K562 (cell line): ENCODE results near the gene ILK. TPM values are rescaled to one million over a fixed set of nuclear protein-coding genes. Genes with fewer than 3 reads are reported as not detected.

ENCODE experiments used
- ATAC-seq: fragments of 200-7000 bp; cut with Tn5 transposase; 3 replicates; pipeline ENCODE4 v1.9.1; 2020; ENCODE audit warnings: moderate library complexity
- BruUV-seq: library from RNA; stranded (reverse); fragments of 400-500 nt; replicated peaks from 2 replicates; lab custom pipeline; 2021; lab: Mats Ljungman, UMichigan
- CTCF ChIA-PET: fragments of 300-600 bp; formaldehyde crosslinking; extraction: SDS; loops from one replicate; lab custom pipeline; 2021; ENCODE audit warnings: low intra/inter-chr PET ratio; lab: Yijun Ruan, JAX
- POLR2A ChIA-PET: fragments of 300-600, 350-650 bp; sonication (Branson Sonifier 250); formaldehyde crosslinking; extraction: SDS; loops from one replicate; lab custom pipeline; 2021; ENCODE audit warnings: antibody characterized with exemption, inconsistent platforms; lab: Yijun Ruan, JAX
- DNase-seq, 4 experiments: peaks; one replicate each; pipeline versions ENCODE4 v3.0.0 to v3.0.0-alpha.2; 2011 to 2018; ENCODE audit warnings: low spot score in 3 of 4, mixed read lengths in 3 of 4; ENCODE audit errors: extremely low read depth in 1 of 4
- FAIRE-seq: peaks from 2 replicates; lab custom pipeline; 2011; peaks lifted over from hg19 to GRCh38; lab: Jason Lieb, UNC
- H2AFZ ChIP-seq: 2 replicates; pipeline ENCODE4 v1.6.0; 2011; ENCODE audit warnings: low read depth, low read length, control low read depth, inconsistent platforms
- H3K27ac ChIP-seq: fragments of 200-600 bp; 3 replicates; pipeline ENCODE4 v1.8.0; 2011; ENCODE audit warnings: low read depth, mild to moderate bottlenecking, control low read depth, inconsistent platforms, low read length, moderate library complexity, mixed read lengths; ENCODE audit errors: extremely low read depth
- H3K27me3 ChIP-seq, 2 experiments: fragments of 300-600 bp in 1 of 2; 2 replicates in 1 of 2; 3 replicates in 1 of 2; pipeline versions ENCODE4 v1.6.0 to v1.8.0; 2011; ENCODE audit warnings: inconsistent platforms in 2 of 2, low read length in 2 of 2, mild to moderate bottlenecking in 1 of 2, mixed read lengths in 1 of 2, moderate library complexity in 1 of 2; ENCODE audit not compliant: control insufficient read depth in 2 of 2, insufficient read depth in 2 of 2
- H3K36me3 ChIP-seq: fragments of 300-600 bp; 3 replicates; pipeline ENCODE4 v1.8.0; 2011; ENCODE audit warnings: mild to moderate bottlenecking, low read length, inconsistent platforms; ENCODE audit not compliant: control insufficient read depth, insufficient read depth
- H3K4me1 ChIP-seq, 2 experiments: fragments of 200-600 bp in 1 of 2; replicated peaks in 1 of 2; 2 replicates in 1 of 2; 3 replicates in 1 of 2; pipeline versions ENCODE4 v1.5.1 to v1.8.0; 2011; ENCODE audit warnings: inconsistent platforms in 2 of 2, low read length in 2 of 2, mild to moderate bottlenecking in 1 of 2, mixed read lengths in 1 of 2, moderate library complexity in 1 of 2; ENCODE audit not compliant: control insufficient read depth in 2 of 2, insufficient read depth in 2 of 2
- H3K4me2 ChIP-seq: 2 replicates; pipeline ENCODE4 v1.6.1; 2011; ENCODE audit warnings: low read length, control low read depth, inconsistent platforms, mixed read lengths; ENCODE audit not compliant: insufficient read depth
- H3K4me3 ChIP-seq: fragments of 200-600 bp; sonication (generic), shearing (Covaris generic); 2 replicates; pipeline ENCODE4 v1.5.1; 2016; ENCODE audit warnings: control low read depth, inconsistent platforms
- H3K79me2 ChIP-seq: fragments of 200-600 bp; 3 replicates; pipeline ENCODE4 v1.8.0; 2011; ENCODE audit warnings: low read length, inconsistent platforms; ENCODE audit not compliant: control insufficient read depth, insufficient read depth
- H3K9ac ChIP-seq, 2 experiments: 2 replicates each; pipeline versions ENCODE4 v1.6.0 to v1.6.1; 2011; ENCODE audit warnings: low read depth in 2 of 2, low read length in 2 of 2, control low read depth in 1 of 2, inconsistent platforms in 1 of 2, mild to moderate bottlenecking in 1 of 2, mixed read lengths in 1 of 2; ENCODE audit not compliant: insufficient read depth in 1 of 2
- H3K9me1 ChIP-seq: one replicate; pipeline ENCODE4 v1.6.0; 2011; ENCODE audit warnings: inconsistent platforms, mild to moderate bottlenecking, low read length, moderate library complexity; ENCODE audit not compliant: control insufficient read depth, insufficient read depth
- H3K9me3 ChIP-seq: replicated peaks from 2 replicates; pipeline ENCODE4 v1.5.1; 2011; ENCODE audit warnings: low read depth, low read length, inconsistent platforms; ENCODE audit not compliant: control insufficient read depth, insufficient read depth
- H4K20me1 ChIP-seq: replicated peaks from 2 replicates; pipeline ENCODE4 v1.6.1; 2011; ENCODE audit warnings: low read length, inconsistent platforms, mixed read lengths; ENCODE audit not compliant: control insufficient read depth, insufficient read depth
- ARID3A ChIP-seq: IDR thresholded peaks from 2 replicates; pipeline ENCODE4 v1.6.1; 2012; ENCODE audit warnings: low read depth, low read length, improper control_type of control experiment, borderline replicate concordance
- BRCA1 ChIP-seq, 2 experiments: fragments of 450-650 bp in 1 of 2; sonication (generic) in 1 of 2; formaldehyde crosslinking in 1 of 2; IDR thresholded peaks; 2 replicates each; pipeline versions ENCODE4 v1.5.0 to v1.6.1; 2017 to 2020; ENCODE audit warnings: mild to moderate bottlenecking in 1 of 2, missing genetic modification reagents in 1 of 2
- BRD9 ChIP-seq: fragments of 450-650 bp; IDR thresholded peaks from 2 replicates; pipeline ENCODE4 v1.6.1; 2018; ENCODE audit warnings: low read depth; ENCODE audit not compliant: partially characterized antibody
- CBX3 ChIP-seq, 2 experiments: IDR thresholded peaks; 1 replicate in 1 of 2; 2 replicates in 1 of 2; pipeline ENCODE4 v1.6.1; 2012; ENCODE audit warnings: inconsistent platforms in 2 of 2, low read length in 2 of 2, borderline replicate concordance in 1 of 2, control low read depth in 1 of 2
- CBX5 ChIP-seq: IDR thresholded peaks from 2 replicates; pipeline ENCODE4 v1.6.1; 2014; ENCODE audit warnings: low read depth, borderline replicate concordance
- MEIS2 ChIP-seq: fragments of 450-650 bp; IDR thresholded peaks from 2 replicates; pipeline ENCODE4 v1.6.1; 2014; ENCODE audit warnings: mild to moderate bottlenecking; ENCODE audit not compliant: partially characterized antibody
- PBX2 ChIP-seq, 2 experiments: IDR thresholded peaks in 1 of 2; conservative IDR thresholded peaks in 1 of 2; 2 replicates each; pipeline ENCODE4 v1.6.1; 2016; ENCODE audit warnings: low read depth in 2 of 2, mild to moderate bottlenecking in 1 of 2, missing compliant biosample characterization in 1 of 2, missing genetic modification characterization in 1 of 2, moderate library complexity in 1 of 2
- PCBP1 ChIP-seq: fragments of 200-400 bp; formaldehyde crosslinking; IDR thresholded peaks from 2 replicates; pipeline ENCODE4 v1.6.1; 2018; ENCODE audit warnings: mild to moderate bottlenecking, low read depth, low read length; ENCODE audit not compliant: poor library complexity, severe bottlenecking
- PKNOX1 ChIP-seq: fragments of 450-650 bp; IDR thresholded peaks from 2 replicates; pipeline ENCODE4 v1.6.1; 2016
- TRIM24 ChIP-seq, 2 experiments: fragments of 450-650 bp; IDR thresholded peaks; 2 replicates each; pipeline ENCODE4 v1.6.1; 2016
- TRIM28 ChIP-seq: fragments of 450-650 bp; IDR thresholded peaks from 2 replicates; pipeline ENCODE4 v1.6.1; 2017
- ZNF280A ChIP-seq: fragments of 450-650 bp; IDR thresholded peaks from 2 replicates; pipeline ENCODE4 v1.6.1; 2018; ENCODE audit warnings: mild to moderate bottlenecking, low read depth; ENCODE audit not compliant: partially characterized antibody
- ZNF324 ChIP-seq: fragments of 250-450 bp; sonication (Bioruptor Pico); IDR thresholded peaks from 2 replicates; pipeline ENCODE4 v1.4.0; 2020; ENCODE audit warnings: mild to moderate bottlenecking
- ZNF408 ChIP-seq: fragments of 250-450 bp; sonication (Bioruptor Pico); IDR thresholded peaks from 2 replicates; pipeline ENCODE4 v1.4.0; 2020; ENCODE audit warnings: low read depth, mild to moderate bottlenecking, moderate library complexity
- ZNF445 ChIP-seq: fragments of 250-450 bp; sonication (Bioruptor Pico); IDR thresholded peaks from 2 replicates; pipeline ENCODE4 v1.4.0; 2020; ENCODE audit warnings: low read depth, mild to moderate bottlenecking, moderate library complexity
- WGBS: fragments of 100-300 bp; shearing (Covaris generic); methylation state at CpG from one replicate; pipeline ENCODE4 v1.1.6; 2016; ENCODE audit warnings: low coverage, mixed read lengths; ENCODE audit not compliant: insufficient coverage; ENCODE audit errors: missing lambda C conversion rate; 5-methylcytosine and 5-hydroxymethylcytosine counted together
- in situ Hi-C: fragments of 300-500 bp; cut with MboI; formaldehyde crosslinking; loops from 4 replicates; pipeline ENCODE4 v1.15.0; 2018; ENCODE audit warnings: inconsistent platforms, mixed read lengths
- intact Hi-C: fragments of 100-400 bp; cut with micrococcal nuclease; formaldehyde crosslinking; loops from 2 replicates; pipeline ENCODE4 v1.14.2; 2022
- polyA plus RNA-seq, 8 experiments: library from polyadenylated mRNA; depleted of rRNA in 4 of 8; stranded (reverse) in 5 of 8; unstranded in 3 of 8; fragments of >200 nt; fragmentation: Nextera tagmentation in 2 of 8; fragmentation: Illumina TruSeq in 1 of 8; extraction: Ambion mirVana in 2 of 8; extraction: Trizol in 1 of 8; gene quantifications; 2 replicates each; pipeline versions ENCODE4 v1.2.1 to v1.2.3, GENCODE V29; 2011 to 2014; ENCODE audit warnings: inconsistent platforms in 1 of 8, missing spikeins in 1 of 8
- total RNA-seq, 7 experiments: library from RNA; depleted of rRNA in 6 of 7; stranded (reverse); fragments of >200 nt in 6 of 7; fragmentation: Illumina TruSeq in 2 of 7; extraction: Trizol in 2 of 7; gene quantifications; 2 replicates each; pipeline versions ENCODE4 v1.2.1 to v1.2.3, GENCODE V29; 2011 to 2021; ENCODE audit warnings: low replicate concordance in 1 of 7

ILK gene
- total and polyA plus RNA-seq, 9 of the 15 experiments (the other 6 are each of a cell fraction or from before 2014, with no cell fraction given) = 43.3 to 95.9 (median 58.9) TPM

GRCh38 chr11:6583584-6583983 is 20.0 kb upstream of the ILK start:
- Histone ChIP-seq H3K4me3 (no peak overlapping the region), H3K4me1 (peaks cover 0 to 5% of the 10 kb centered on the region in 2 experiments; a peak in 2 of 5 replicates), H4K20me1 (no peaks in the 10 kb centered on the region), H3K9ac (no peak overlapping the region), H2AFZ (no peak overlapping the region), H3K79me2 (no peaks in the 10 kb centered on the region), H3K4me2 (no peak overlapping the region), H3K9me3 (peaks cover 14% of the 10 kb centered on the region), H3K27ac (no peak overlapping the region), H3K9me1 (no peaks in the 10 kb centered on the region), H3K27me3 (no peaks in the 10 kb centered on the region), H3K36me3 (no peaks in the 10 kb centered on the region)
- no peak for TF ChIP-seq ZNF408 (CRISPR knock-in tag)
- TF ChIP-seq ZNF445 = peak; percentile 90
- peak in 1 of 2 experiments; percentile 66; a peak in 2 of 4 replicates for TF ChIP-seq TRIM24 (IDR thresholded peaks at IDR 0.05)
- TF ChIP-seq CBX3 (IDR thresholded peaks at IDR 0.05; ENCODE audit: borderline replicate concordance in 1 of 2, low read length in 2 of 2) = peak in 1 of 2 experiments; percentile 89; a peak in 2 of 3 replicates
- no peak for TF ChIP-seq BRD9
- TF ChIP-seq ARID3A = peak; percentile 73; the same call in 1 of the 2 replicates
- no peak for TF ChIP-seq PBX2 (CRISPR knock-in tag; IDR thresholded peaks at IDR 0.05; ENCODE audit: low read depth)
- peak; percentile 69 for TF ChIP-seq PBX2 (tag; conservative IDR thresholded peaks at IDR 0.05; ENCODE audit: low read depth)
- TF ChIP-seq TRIM28 = peak; percentile 83
- TF ChIP-seq PKNOX1 = peak; percentile 31; the same call in 1 of the 2 replicates
- peak; percentile 86 for TF ChIP-seq ZNF280A
- peak; percentile 99 for TF ChIP-seq ZNF324
- peak; percentile 52 for TF ChIP-seq MEIS2
- peak; percentile 75; the same call in 1 of the 2 replicates for TF ChIP-seq CBX5
- no peak for TF ChIP-seq BRCA1 (IDR thresholded peaks at IDR 0.05)
- no peak for TF ChIP-seq BRCA1 (CRISPR knock-in tag; IDR thresholded peaks at IDR 0.05)
- TF ChIP-seq PCBP1 = no peak
- ChIA-PET POLR2A (interaction anchor here (1.2 kb wide), 1 partner anchor 10 kb away, joined by 4 read pairs; no protein-coding TSS in a partner anchor), CTCF (no interaction called here)
- ATAC-seq (no peak), FAIRE-seq (no peak), DNase-seq (no peak)
- intact Hi-C loops = no loop called here
- no TSS peak for BruUV-seq
- in situ Hi-C loops = no loop called here
- WGBS = 83% methylated on average over 1 of the region's 1 CpG
